GM12874 (cell line): ENCODE data around the gene DPP6.

Experiments used
- CTCF ChIP-seq: IDR thresholded peaks from 2 replicates; pipeline ENCODE4 v1.5.1; 2011; ENCODE audit warnings: low read depth, mild to moderate bottlenecking, control low read depth, low read length, moderate library complexity; ENCODE audit not compliant: insufficient read depth

Gene DPP6

GRCh38 chr7:154873500-154874121 lies 821.4 kb downstream of the DPP6 start:
- no peak for TF ChIP-seq CTCF

DNA sequence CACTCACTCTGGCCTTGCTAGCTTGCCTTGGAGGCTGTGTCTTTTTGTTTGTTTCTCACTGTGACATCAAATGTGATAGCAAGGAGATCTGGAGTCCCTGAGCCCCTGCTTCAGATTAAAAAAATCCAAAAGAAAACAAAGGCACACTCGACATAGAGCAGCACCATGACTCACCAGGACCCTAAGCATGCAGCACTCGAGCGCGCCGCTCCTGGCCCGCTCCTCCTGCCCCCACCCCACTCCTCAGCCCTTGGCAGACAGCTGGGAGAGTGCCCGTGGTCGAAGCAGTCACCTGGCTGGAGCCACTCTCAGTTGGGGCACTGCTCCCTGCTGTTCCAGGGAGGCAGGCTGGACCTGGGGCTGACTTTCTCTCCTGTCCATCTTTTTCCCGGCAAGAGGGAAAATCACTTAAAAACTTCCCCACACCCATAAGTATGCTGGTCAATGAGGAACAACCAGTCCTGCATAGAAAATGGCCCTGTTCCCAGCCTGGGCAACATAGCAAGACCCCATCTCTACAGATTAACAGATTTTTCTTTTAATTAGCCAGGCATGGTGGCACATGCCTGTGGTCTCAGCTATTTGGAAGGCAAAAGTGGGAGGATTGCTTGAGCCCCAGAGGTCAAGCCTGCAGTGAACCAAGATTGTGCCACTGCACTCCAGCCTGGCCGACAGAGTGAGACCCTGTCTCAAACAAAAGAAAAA lies 822.4 kb downstream of the DPP6 start:
- TF ChIP-seq CTCF = no peak

- TF ChIP-seq CTCF = no peak
These were observed 823.1 kb downstream of the DPP6 start for GRCh38 chr7:154875297-154875696.

DNA sequence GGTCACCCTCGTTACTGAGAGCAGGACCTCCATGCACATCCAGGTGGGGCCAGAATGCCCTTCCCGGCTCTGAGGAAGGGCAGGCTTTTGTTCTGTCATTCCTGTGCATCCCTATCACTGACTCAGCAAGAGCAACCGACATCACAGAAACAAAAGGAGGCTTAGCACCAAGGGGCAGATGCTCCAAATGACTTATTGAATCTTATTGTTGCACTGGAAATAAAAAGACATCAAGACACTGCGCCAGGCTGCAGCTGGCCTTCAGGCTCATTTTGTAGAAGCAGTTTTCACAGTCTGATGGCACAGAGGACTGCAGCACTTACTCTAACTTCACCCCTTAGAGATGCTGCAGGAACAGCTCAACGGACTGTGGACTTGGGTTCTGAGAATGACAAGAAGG lies 824.3 kb downstream of the DPP6 start:
- TF ChIP-seq CTCF = no peak

DNA sequence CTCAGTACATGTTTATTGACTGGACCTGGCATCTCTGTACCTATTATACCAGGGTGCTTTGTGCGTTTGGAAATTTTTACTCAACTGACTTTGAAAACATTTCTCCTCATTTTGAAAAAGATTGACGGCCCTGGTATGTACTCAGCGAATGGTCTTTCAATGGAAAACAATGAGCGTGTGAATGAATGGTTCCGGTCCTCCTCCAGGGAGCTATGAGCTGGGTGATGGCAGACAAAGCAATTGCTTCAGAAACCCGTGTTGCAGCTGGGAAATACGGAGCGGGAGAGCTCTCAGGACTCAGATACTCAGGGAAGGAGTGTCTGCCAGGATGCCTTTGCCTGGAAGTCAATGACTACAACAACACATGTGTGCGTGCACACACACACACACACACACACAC lies 824.8 kb downstream of the DPP6 start:
- TF ChIP-seq CTCF = no peak

GRCh38 chr7:154879629-154880028 lies 827.4 kb downstream of the DPP6 start:
- TF ChIP-seq CTCF = no peak

- no peak for TF ChIP-seq CTCF
These were observed 828.3 kb downstream of the DPP6 start for GRCh38 chr7:154880513-154880912.
